HG02798 (cell line): Measurements from ENCODE around the gene ST3GAL3.

ENCODE experiments used
- ATAC-seq: cut with Tn5 transposase; IDR thresholded peaks from one replicate; pipeline ENCODE4 v1.9.1; 2021; ENCODE audit warnings: mild to moderate bottlenecking; ENCODE audit not compliant: unreplicated experiment, poor library complexity

Gene ST3GAL3

DNA sequence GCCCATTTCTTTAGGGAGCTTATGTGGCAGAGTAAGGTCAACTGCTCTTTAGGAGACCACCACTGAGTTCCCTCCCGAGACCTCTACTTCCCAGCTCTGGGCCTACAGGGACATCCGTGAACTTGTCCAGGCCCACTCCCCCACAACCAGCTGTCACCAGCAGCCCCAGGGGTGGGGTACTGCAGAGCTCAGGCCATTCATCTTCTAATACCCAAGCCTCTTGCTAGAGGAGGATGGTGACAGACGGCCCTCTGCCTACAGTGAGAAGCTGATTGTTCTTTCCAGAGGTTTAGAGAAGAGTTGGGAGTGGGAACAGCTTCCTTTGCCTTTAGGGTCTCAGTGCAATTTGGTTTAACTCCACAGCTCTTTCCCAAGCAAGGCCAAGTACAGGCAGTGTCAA, 193.1 kb downstream of the ST3GAL3 start:
- no peak for ATAC-seq

GRCh38 chr1:43901196-43901961, 194.0 kb downstream of the ST3GAL3 start:
- ATAC-seq: no peak

- ATAC-seq: no peak
Observed at GRCh38 chr1:43902058-43902831, 194.9 kb downstream of the ST3GAL3 start.

- no peak for ATAC-seq
Observed at GRCh38 chr1:43904660-43905551, 197.6 kb downstream of the ST3GAL3 start.

- no peak for ATAC-seq
Observed at GRCh38 chr1:43908226-43908625, 200.9 kb downstream of the ST3GAL3 start.

GRCh38 chr1:43908858-43909257, 201.5 kb downstream of the ST3GAL3 start:
- no peak for ATAC-seq

- no peak for ATAC-seq
Observed at GRCh38 chr1:43910343-43910742, 203.0 kb downstream of the ST3GAL3 start.

GRCh38 chr1:43912607-43913006, 205.3 kb downstream of the ST3GAL3 start:
- no peak for ATAC-seq

DNA sequence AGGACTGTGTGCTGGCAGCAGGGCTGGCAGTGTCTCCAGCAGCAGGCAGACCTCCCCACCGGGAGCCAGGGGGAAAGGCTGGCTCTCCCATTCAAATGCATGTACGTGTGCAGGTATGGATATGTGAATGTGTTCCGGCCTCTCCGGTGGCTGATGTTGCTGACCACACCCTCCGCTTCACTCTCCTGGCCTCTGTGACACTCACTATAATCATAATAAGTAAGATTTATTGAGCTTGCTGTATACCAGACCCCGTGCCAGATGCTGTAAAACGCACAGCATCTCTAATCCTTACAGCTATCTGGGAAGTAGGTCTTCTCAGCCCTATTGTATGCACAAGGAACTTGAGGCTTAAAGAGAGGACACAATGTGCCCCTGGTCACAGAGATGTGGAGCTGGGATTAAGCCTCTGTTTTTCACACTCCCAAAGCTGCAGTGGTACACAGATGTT, 205.7 kb downstream of the ST3GAL3 start:
- ATAC-seq: no peak

DNA sequence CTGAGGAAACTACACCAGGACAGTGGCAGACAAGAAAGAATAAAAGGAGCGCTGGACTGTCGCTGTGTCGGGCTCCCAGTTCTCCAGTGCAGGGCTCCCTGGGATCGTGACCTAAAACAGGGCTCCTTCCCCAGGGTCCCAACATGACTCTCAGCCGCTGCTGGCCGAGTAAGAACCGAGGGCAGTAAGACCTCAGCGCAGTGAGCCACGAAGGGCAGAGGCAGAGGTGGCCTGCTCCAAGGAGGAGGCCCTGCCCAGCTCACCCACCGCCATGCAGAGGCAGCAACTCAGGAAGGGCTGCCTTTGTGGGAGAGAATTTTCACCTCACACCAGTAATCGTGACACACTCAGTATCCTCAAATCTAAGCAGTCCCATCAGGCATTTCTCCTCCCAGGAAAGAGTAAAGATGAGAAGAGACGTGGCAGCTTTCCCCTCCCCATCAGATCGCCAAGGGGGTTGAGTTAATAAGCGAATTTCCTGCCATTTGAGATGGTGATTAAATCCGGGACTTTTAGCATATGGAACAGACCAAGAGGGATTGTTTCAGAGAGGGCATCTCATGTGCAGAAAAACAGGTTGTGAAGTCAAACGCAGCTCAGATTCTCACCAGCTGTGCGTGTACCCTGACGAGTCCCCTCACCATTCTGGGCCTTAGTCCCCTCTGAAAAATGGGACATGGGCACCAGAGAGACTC, 206.5 kb downstream of the ST3GAL3 start:
- ATAC-seq: no peak

GRCh38 chr1:43914576-43915525, 207.5 kb downstream of the ST3GAL3 start:
- ATAC-seq: no peak

GRCh38 chr1:43919906-43920305, 212.6 kb downstream of the ST3GAL3 start:
- ATAC-seq: no peak

DNA sequence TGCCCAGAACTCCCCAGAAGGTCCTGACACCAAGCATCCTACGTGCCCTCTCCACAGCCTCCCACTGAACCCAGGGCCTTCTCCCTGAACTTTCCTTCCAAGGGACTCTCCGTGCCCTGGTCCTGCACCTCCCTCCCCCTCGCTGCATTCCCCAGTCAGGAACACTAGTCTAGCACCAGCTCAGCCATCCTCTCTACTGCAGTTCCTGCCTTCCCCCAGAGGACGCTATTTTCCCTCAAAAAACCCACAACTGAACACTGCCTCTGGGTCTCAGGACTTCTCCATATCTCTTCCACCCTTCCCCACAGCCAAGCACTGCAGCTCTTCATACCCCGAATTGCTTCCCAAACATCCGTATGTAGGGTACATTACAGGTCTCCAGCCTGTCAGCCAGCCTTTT, 213.7 kb downstream of the ST3GAL3 start:
- ATAC-seq: no peak

GRCh38 chr1:43924516-43924915, 217.2 kb downstream of the ST3GAL3 start:
- no peak for ATAC-seq

- ATAC-seq: no peak
Observed at GRCh38 chr1:43925846-43926245, 218.5 kb downstream of the ST3GAL3 start.

DNA sequence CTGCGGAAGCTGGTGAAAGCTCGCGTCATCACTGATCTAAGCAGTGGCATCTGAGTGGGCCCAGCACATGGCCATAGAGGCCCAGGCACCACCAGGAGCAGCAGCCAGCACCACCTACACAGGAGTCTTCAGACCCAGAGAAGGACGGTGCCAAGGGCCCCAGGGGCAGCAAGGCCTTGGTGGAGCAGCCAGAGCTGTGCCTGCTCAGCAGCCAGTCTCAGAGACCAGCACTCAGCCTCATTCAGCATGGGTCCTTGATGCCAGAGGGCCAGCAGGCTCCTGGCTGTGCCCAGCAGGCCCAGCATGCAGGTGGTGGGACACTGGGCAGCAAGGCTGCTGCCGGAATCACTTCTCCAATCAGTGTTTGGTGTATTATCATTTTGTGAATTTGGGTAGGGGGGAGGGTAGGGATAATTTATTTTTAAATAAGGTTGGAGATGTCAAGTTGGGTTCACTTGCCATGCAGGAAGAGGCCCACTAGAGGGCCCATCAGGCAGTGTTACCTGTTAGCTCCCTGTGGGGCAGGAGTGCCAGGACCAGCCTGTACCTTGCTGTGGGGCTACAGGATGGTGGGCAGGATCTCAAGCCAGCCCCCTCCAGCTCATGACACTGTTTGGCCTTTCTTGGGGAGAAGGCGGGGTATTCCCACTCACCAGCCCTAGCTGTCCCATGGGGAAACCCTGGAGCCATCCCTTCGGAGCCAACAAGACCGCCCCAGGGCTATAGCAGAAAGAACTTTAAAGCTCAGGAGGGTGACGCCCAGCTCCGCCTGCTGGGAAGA, 223.0 kb downstream of the ST3GAL3 start:
- ATAC-seq: no peak

DNA sequence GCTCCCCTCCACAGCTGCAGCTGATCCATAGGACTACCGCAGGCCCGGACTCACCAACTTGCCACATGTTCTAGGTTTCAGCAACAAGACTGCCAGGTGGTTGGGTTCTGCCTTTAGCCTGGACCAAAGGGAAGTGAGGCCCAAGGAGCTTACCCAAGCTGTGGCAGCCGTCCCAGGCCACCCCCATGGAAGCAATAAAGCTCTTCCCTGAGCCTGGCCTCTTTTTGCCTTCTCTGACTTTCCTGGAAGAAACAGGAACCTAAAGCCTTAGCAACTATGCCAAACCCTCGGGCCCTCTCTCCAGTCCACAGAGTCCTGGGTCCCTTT, 223.6 kb downstream of the ST3GAL3 start:
- no peak for ATAC-seq
